Stimulated activated CD4-positive, alpha-beta T cell treated with anti-CD3 and anti-CD28 coated beads, TNF-alpha, amount 100 ng/mL, for 48 hours (primary cell): Measurements from ENCODE around the gene ATP2B2.
"Not testable (repeated sequence)": the region's sequence is repeated elsewhere in the genome, so short reads cannot be mapped to it uniquely, and the experiment has no call there.

Source experiments
- DNase-seq, 3 donors: peaks; one replicate each; pipeline ENCODE4 v3.0.0-alpha.2; 2020; ENCODE audit warnings: low read depth in 3 of 3

Gene ATP2B2

GRCh38 chr3:10505050-10505790 lies at the start of gene ATP2B2:
Gene ATP2B2, minus strand, starts transcription at chr3:10505586. Its CDS starts 56,043 bp downstream, at chr3:10449543.
- no peak for DNase-seq

GRCh38 chr3:10554746-10555145 lies 49.4 kb upstream of the ATP2B2 start:
- no peak for DNase-seq

GRCh38 chr3:10554236-10554611 lies 48.8 kb upstream of the ATP2B2 start:
- DNase-seq: no peak

GRCh38 chr3:10553591-10554235 lies 48.3 kb upstream of the ATP2B2 start:
- no peak for DNase-seq

GRCh38 chr3:10552631-10552943 lies 47.2 kb upstream of the ATP2B2 start:
- no peak for DNase-seq

GRCh38 chr3:10551821-10552630 lies 46.6 kb upstream of the ATP2B2 start:
- DNase-seq: peak; percentile 78 to 81 (median 81)

GRCh38 chr3:10551139-10551538 lies 45.8 kb upstream of the ATP2B2 start:
- DNase-seq: no peak

GRCh38 chr3:10550705-10551104 lies 45.3 kb upstream of the ATP2B2 start:
- no peak for DNase-seq

GRCh38 chr3:10549617-10550230 lies 44.3 kb upstream of the ATP2B2 start:
- DNase-seq: no peak

- no peak for DNase-seq
Observed at GRCh38 chr3:10548992-10549391, 43.6 kb upstream of the ATP2B2 start.

- DNase-seq: no peak
Observed at GRCh38 chr3:10547841-10548783, 42.7 kb upstream of the ATP2B2 start.

GRCh38 chr3:10547413-10547812 lies 42.0 kb upstream of the ATP2B2 start:
- no peak for DNase-seq

GRCh38 chr3:10546820-10547263 lies 41.5 kb upstream of the ATP2B2 start:
- no peak for DNase-seq

- no peak for DNase-seq
Observed at GRCh38 chr3:10546181-10546624, 40.8 kb upstream of the ATP2B2 start.

- DNase-seq: no peak
Observed at GRCh38 chr3:10542518-10542917, 37.1 kb upstream of the ATP2B2 start.

- DNase-seq: not testable (repeated sequence)
Observed at GRCh38 chr3:10540347-10540746, 35.0 kb upstream of the ATP2B2 start.

GRCh38 chr3:10534066-10534465 lies 28.7 kb upstream of the ATP2B2 start:
- no peak for DNase-seq

GRCh38 chr3:10533737-10534023 lies 28.3 kb upstream of the ATP2B2 start:
- no peak for DNase-seq

GRCh38 chr3:10532939-10533736 lies 27.8 kb upstream of the ATP2B2 start:
- DNase-seq: no peak

GRCh38 chr3:10531031-10531430 lies 25.6 kb upstream of the ATP2B2 start:
- no peak for DNase-seq
